A673 (cell line): Measurements from ENCODE around the gene CCDC32. TPM values are rescaled to one million over a fixed set of nuclear protein-coding genes. Genes with fewer than 3 reads are reported as not detected.

ENCODE experiments used
- BruUV-seq: library from RNA; stranded (reverse); fragments of 400-500 nt; replicated peaks from 2 replicates; lab custom pipeline; 2021; lab: Mats Ljungman, UMichigan
- CTCF ChIA-PET: fragments of 300-600 bp; sonication (Branson Sonifier 250); formaldehyde crosslinking; loops from one replicate; lab custom pipeline; 2022; ENCODE audit warnings: antibody characterized with exemption; lab: Charles Lee
- POLR2A ChIA-PET: fragments of 300-600 bp; sonication (Branson Sonifier 250); formaldehyde crosslinking; loops from one replicate; lab custom pipeline; 2022; ENCODE audit warnings: antibody characterized with exemption; ENCODE audit not compliant: low non-redundant PET; lab: Charles Lee
- DNase-seq: peaks from one replicate; pipeline ENCODE4 v3.0.0-alpha.2; 2015; ENCODE audit warnings: low spot score
- H3K27ac ChIP-seq: fragments of 200-600 bp; sonication (generic); 2 replicates; pipeline ENCODE4 v1.5.1; 2016; ENCODE audit warnings: mixed run types, low read depth, mild to moderate bottlenecking, mixed read lengths, antibody characterized with exemption, low read length; ENCODE audit not compliant: poor library complexity, severe bottlenecking
- H3K27me3 ChIP-seq: fragments of 200-600 bp; sonication (generic); replicated peaks from 2 replicates; pipeline ENCODE4 v1.6.1; 2017; ENCODE audit warnings: mixed run types, low read depth, mild to moderate bottlenecking, mixed read lengths, antibody characterized with exemption, low read length; ENCODE audit not compliant: insufficient read depth, poor library complexity
- H3K36me3 ChIP-seq: fragments of 200-600 bp; sonication (generic); 2 replicates; pipeline ENCODE4 v1.6.1; 2016; ENCODE audit warnings: mixed run types, mild to moderate bottlenecking, mixed read lengths, antibody characterized with exemption, low read length; ENCODE audit not compliant: insufficient read depth, poor library complexity, severe bottlenecking
- H3K4me1 ChIP-seq: fragments of 200-600 bp; sonication (generic); 2 replicates; pipeline ENCODE4 v1.6.1; 2017; ENCODE audit warnings: mixed run types, mild to moderate bottlenecking, mixed read lengths, antibody characterized with exemption, low read length; ENCODE audit not compliant: insufficient read depth, poor library complexity, severe bottlenecking
- H3K4me3 ChIP-seq: fragments of 200-600 bp; sonication (generic); 2 replicates; pipeline ENCODE4 v1.5.1; 2016; ENCODE audit warnings: low read depth, mixed run types, mild to moderate bottlenecking, mixed read lengths, low read length; ENCODE audit not compliant: poor library complexity, severe bottlenecking
- H3K9me3 ChIP-seq: fragments of 200-600 bp; sonication (generic); 2 replicates; pipeline ENCODE4 v1.6.1; 2016; ENCODE audit warnings: mixed run types, low read depth, mild to moderate bottlenecking, mixed read lengths, antibody characterized with exemption, low read length; ENCODE audit not compliant: poor library complexity, severe bottlenecking
- CTCF ChIP-seq: fragments of 300-800, 200-600 bp; sonication (generic); conservative IDR thresholded peaks from 2 replicates; pipeline ENCODE4 v1.5.1; 2017; ENCODE audit warnings: low read depth, mild to moderate bottlenecking, antibody characterized with exemption, low read length, moderate library complexity, mixed read lengths
- EZH2 ChIP-seq: fragments of 200-600 bp; sonication (generic); IDR thresholded peaks from 2 replicates; pipeline ENCODE4 v1.6.1; 2017; ENCODE audit warnings: borderline replicate concordance, low read depth, mild to moderate bottlenecking, mixed read lengths, antibody characterized with exemption, low read length; ENCODE audit not compliant: poor library complexity, severe bottlenecking
- intact Hi-C: fragments of 100-400 bp; cut with micrococcal nuclease; formaldehyde crosslinking; loops from one replicate; pipeline ENCODE4 v1.10.0; 2022; ENCODE audit not compliant: unreplicated experiment
- total RNA-seq: library from RNA; stranded (reverse); gene quantifications from 2 replicates; pipeline ENCODE4 v1.2.3, GENCODE V29; 2021

The CCDC32 gene
- total RNA-seq, 1 experiment from 2014 or later, result 10.4 TPM

GRCh38 chr15:40575113-40575512 is 10.3 kb upstream of the CCDC32 start:
- no peak for TF ChIP-seq EZH2
- no peak for TF ChIP-seq CTCF
- ChIA-PET CTCF (no interaction called here), POLR2A (no interaction called here)
- intact Hi-C loops, result no loop called here
- no peaks in the 10 kb centered on the region for H3K27me3 ChIP-seq
- H3K9me3 ChIP-seq, result no peaks in the 10 kb centered on the region
- H3K4me3 ChIP-seq, result no peak overlapping the region
- peaks cover 20% of the 10 kb centered on the region for H3K36me3 ChIP-seq
- no TSS peak for BruUV-seq
- peaks cover 6% of the 10 kb centered on the region for H3K4me1 ChIP-seq
- DNase-seq, result no peak
- H3K27ac ChIP-seq, result no peak overlapping the region

GRCh38 chr15:40569129-40569953 is 4.5 kb upstream of the CCDC32 start, which contains the start of gene RPUSD2:
Gene RPUSD2, plus strand, starts transcription at chr15:40569299. Its CDS starts 39 bp downstream, at chr15:40569338.
- CTCF ChIA-PET, result interaction anchor here (0.9 to 1.3 kb wide), 2 partner anchors 20 to 324 kb away, joined by 5 to 15 read pairs; no protein-coding TSS in a partner anchor
- POLR2A ChIA-PET, result interaction anchor here (0.5 to 0.9 kb wide), 4 partner anchors 20 to 516 kb away, joined by 3 to 10 read pairs (median 6); no protein-coding TSS in a partner anchor
- Histone ChIP-seq H3K27me3 (no peaks in the 10 kb centered on the region), H3K4me1 (peaks cover 11% of the 10 kb centered on the region), H3K36me3 (peaks cover 11% of the 10 kb centered on the region), H3K27ac (peak within 1 kb of the TSS; percentile 64), H3K4me3 (peak within 1 kb of the TSS; percentile 95), H3K9me3 (no peaks in the 10 kb centered on the region)
- intact Hi-C loops, result no loop called here
- BruUV-seq, result TSS peak; percentile 70
- DNase-seq, result peak; percentile 96
- TF ChIP-seq CTCF (no peak), EZH2 (no peak)

- BruUV-seq, result no TSS peak
- Histone ChIP-seq H3K27me3 (no peaks in the 10 kb centered on the region), H3K36me3 (peaks cover 4% of the 10 kb centered on the region), H3K27ac (no peak overlapping the region), H3K9me3 (no peaks in the 10 kb centered on the region), H3K4me1 (peaks cover 16% of the 10 kb centered on the region), H3K4me3 (no peak overlapping the region)
- TF ChIP-seq CTCF (peak; percentile 42), EZH2 (no peak)
- intact Hi-C loops, result no loop called here
- ChIA-PET CTCF (no interaction called here), POLR2A (no interaction called here)
- DNase-seq, result peak; percentile 39
These were observed 2.3 kb upstream of the CCDC32 start for GRCh38 chr15:40567111-40567510.
